Calu3 (cell line): ENCODE data around the gene GZMM. TPM values are rescaled to one million over a fixed set of nuclear protein-coding genes. Genes with fewer than 3 reads are reported as not detected.

Experiments
- BruUV-seq: library from RNA; stranded (reverse); fragments of 400-500 nt; replicated peaks from 2 replicates; lab custom pipeline; 2021; lab: Mats Ljungman, UMichigan
- CTCF ChIA-PET: fragments of 300-600 bp; sonication (Branson Sonifier 250); formaldehyde crosslinking; loops from one replicate; lab custom pipeline; 2022; ENCODE audit warnings: antibody characterized with exemption; lab: Charles Lee
- DNase-seq: peaks from one replicate; pipeline ENCODE4 v3.0.0; 2022
- H3K27ac Mint-ChIP-seq: one replicate; pipeline ENCODE4 v1.8.0; 2022; ENCODE audit warnings: mixed read lengths; ENCODE audit not compliant: unreplicated experiment
- H3K27me3 Mint-ChIP-seq: one replicate; pipeline ENCODE4 v1.8.0; 2022; ENCODE audit warnings: mixed read lengths; ENCODE audit not compliant: unreplicated experiment
- H3K36me3 Mint-ChIP-seq: one replicate; pipeline ENCODE4 v1.8.0; 2022; ENCODE audit warnings: mild to moderate bottlenecking, moderate library complexity, mixed read lengths; ENCODE audit not compliant: insufficient read depth, unreplicated experiment
- H3K4me1 Mint-ChIP-seq: one replicate; pipeline ENCODE4 v1.8.0; 2022; ENCODE audit warnings: mild to moderate bottlenecking, low read depth, mixed read lengths; ENCODE audit not compliant: unreplicated experiment
- H3K4me3 Mint-ChIP-seq: one replicate; pipeline ENCODE4 v1.8.0; 2022; ENCODE audit warnings: mild to moderate bottlenecking, low read depth, moderate library complexity, mixed read lengths; ENCODE audit not compliant: unreplicated experiment
- H3K9me3 Mint-ChIP-seq: one replicate; pipeline ENCODE4 v1.8.0; 2022; ENCODE audit warnings: low read depth, mixed read lengths; ENCODE audit not compliant: unreplicated experiment
- intact Hi-C: fragments of 100-400 bp; cut with micrococcal nuclease; formaldehyde crosslinking; loops from one replicate; pipeline ENCODE4 v1.10.0; 2022; ENCODE audit not compliant: unreplicated experiment
- total RNA-seq: library from RNA; stranded (reverse); gene quantifications from 2 replicates; pipeline ENCODE4 v1.2.3, GENCODE V29; 2022
- TF ChIP-seq, protein P1 (sequence below): fragments of 200-600 bp; IDR thresholded peaks from one replicate; pipeline ENCODE4 v1.8.0; 2022; ENCODE audit warnings: antibody characterized with exemption; ENCODE audit not compliant: unreplicated experiment

GZMM gene
- total RNA-seq, 1 experiment from 2014 or later, result not detected

DNA sequence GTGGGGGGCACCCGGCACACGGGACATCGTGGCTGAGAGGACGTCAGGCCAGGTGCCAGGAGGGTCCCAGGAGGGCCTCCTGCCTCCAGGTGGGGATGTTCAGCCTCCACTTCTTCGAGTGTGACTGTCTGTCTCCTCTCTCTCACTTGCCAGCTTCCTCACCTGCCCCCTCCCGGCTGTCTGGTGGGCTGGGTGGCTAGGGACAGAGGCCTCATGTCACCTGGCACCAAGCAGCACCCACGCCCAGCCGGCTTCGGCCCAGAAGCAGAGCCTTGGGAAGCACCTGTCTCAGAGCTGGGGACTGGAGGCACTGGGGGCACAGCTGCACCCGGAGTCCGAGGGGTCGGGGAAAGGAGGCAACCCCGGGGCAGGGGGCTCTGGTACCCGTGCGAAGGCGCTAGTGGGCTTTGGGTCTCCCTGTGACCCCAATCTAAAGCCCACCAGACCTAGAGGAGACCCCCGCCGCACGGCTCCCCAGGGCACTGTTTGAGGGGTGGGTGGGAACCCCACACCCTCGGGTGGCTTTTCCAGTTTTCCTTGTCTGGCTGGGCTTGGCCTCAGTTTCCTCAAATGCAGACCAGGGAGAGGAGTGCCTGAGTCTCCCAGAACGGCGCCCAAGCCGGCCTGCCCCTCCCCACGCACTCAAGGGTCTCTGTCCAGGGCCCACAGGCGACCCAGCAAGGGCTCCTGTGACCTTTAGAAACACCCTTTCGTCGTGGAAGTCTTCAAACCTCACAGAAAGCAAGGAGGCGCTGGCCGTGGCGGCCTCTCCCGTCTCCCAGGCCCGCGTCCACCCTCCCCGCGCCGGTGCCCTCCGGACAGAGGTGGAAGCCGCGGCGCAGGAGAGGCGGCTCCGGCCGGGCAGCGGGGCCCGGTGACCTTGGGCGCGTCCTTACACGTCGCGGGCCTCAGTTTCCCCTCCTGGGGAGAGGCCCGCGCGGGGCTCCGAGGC lies 45.2 kb downstream of the GZMM start:
- peaks cover 21% of the 10 kb centered on the region for H3K36me3 Mint-ChIP-seq
- CTCF ChIA-PET, result no interaction called here
- intact Hi-C loops, result no loop called here

DNA sequence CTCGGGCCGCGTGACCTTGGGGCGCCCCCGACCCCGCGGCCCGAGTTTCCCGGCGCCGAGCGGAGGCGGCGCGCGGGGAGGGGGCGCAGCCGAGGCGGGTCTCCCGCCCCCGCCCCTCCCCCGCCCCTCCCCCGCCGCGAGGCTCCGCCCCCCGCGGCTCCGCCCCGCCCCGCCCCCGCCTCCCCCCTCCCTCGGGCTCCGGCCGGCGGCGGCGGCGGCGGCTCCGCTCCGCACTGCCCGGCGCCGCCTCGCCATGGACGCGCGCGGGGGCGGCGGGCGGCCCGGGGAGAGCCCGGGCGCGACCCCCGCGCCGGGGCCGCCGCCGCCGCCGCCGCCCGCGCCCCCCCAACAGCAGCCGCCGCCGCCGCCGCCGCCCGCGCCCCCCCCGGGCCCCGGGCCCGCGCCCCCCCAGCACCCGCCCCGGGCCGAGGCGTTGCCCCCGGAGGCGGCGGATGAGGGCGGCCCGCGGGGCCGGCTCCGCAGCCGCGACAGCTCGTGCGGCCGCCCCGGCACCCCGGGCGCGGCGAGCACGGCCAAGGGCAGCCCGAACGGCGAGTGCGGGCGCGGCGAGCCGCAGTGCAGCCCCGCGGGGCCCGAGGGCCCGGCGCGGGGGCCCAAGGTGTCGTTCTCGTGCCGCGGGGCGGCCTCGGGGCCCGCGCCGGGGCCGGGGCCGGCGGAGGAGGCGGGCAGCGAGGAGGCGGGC lies 46.0 kb downstream of the GZMM start, which contains the start of gene HCN2:
Gene HCN2, plus strand, starts transcription at position 189 of the 703 bp plus-strand sequence. Its CDS starts 65 bp downstream, at position 254.
- no peak within 1 kb of the TSS for H3K4me3 Mint-ChIP-seq
- H3K4me1 Mint-ChIP-seq, result no peaks in the 10 kb centered on the region
- no peak within 1 kb of the TSS for H3K27ac Mint-ChIP-seq
- no peak for DNase-seq
- no peaks in the 10 kb centered on the region for H3K9me3 Mint-ChIP-seq
- H3K36me3 Mint-ChIP-seq, result peaks cover 18% of the 10 kb centered on the region
- peaks cover 41% of the 10 kb centered on the region for H3K27me3 Mint-ChIP-seq
- intact Hi-C loops, result no loop called here
- TF ChIP-seq, protein P1, sequence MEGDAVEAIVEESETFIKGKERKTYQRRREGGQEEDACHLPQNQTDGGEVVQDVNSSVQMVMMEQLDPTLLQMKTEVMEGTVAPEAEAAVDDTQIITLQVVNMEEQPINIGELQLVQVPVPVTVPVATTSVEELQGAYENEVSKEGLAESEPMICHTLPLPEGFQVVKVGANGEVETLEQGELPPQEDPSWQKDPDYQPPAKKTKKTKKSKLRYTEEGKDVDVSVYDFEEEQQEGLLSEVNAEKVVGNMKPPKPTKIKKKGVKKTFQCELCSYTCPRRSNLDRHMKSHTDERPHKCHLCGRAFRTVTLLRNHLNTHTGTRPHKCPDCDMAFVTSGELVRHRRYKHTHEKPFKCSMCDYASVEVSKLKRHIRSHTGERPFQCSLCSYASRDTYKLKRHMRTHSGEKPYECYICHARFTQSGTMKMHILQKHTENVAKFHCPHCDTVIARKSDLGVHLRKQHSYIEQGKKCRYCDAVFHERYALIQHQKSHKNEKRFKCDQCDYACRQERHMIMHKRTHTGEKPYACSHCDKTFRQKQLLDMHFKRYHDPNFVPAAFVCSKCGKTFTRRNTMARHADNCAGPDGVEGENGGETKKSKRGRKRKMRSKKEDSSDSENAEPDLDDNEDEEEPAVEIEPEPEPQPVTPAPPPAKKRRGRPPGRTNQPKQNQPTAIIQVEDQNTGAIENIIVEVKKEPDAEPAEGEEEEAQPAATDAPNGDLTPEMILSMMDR, result no peak
- no TSS peak for BruUV-seq
- CTCF ChIA-PET, result no interaction called here

More for the DNA sequence above, 45.2 kb downstream of the GZMM start:
- Mint-ChIP-seq H3K27ac (no peak overlapping the region), H3K27me3 (peaks cover 33% of the 10 kb centered on the region), H3K4me1 (no peaks in the 10 kb centered on the region), H3K4me3 (no peak overlapping the region), H3K9me3 (no peaks in the 10 kb centered on the region)
- DNase-seq, result peak; percentile 18
- TF ChIP-seq, protein P1, result no peak
- BruUV-seq, result no TSS peak

DNA sequence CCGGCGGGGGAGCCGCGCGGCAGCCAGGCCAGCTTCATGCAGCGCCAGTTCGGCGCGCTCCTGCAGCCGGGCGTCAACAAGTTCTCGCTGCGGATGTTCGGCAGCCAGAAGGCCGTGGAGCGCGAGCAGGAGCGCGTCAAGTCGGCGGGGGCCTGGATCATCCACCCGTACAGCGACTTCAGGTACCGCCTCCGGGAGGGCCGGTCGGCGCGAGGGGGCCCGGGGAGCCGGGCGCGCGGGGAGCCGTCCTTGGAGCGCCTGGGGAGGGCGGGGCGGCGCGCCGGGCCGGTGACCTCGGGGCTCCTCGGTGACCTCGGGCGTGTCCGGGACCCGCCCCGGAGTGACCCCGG lies 46.5 kb downstream of the GZMM start:
- Mint-ChIP-seq H3K27me3 (peaks cover 47% of the 10 kb centered on the region), H3K9me3 (no peaks in the 10 kb centered on the region), H3K4me3 (no peak overlapping the region), H3K36me3 (peaks cover 14% of the 10 kb centered on the region), H3K27ac (no peak overlapping the region), H3K4me1 (no peaks in the 10 kb centered on the region)
- intact Hi-C loops, result no loop called here
- DNase-seq, result no peak
- no TSS peak for BruUV-seq
- CTCF ChIA-PET, result no interaction called here
- TF ChIP-seq, protein P1, result no peak

DNA sequence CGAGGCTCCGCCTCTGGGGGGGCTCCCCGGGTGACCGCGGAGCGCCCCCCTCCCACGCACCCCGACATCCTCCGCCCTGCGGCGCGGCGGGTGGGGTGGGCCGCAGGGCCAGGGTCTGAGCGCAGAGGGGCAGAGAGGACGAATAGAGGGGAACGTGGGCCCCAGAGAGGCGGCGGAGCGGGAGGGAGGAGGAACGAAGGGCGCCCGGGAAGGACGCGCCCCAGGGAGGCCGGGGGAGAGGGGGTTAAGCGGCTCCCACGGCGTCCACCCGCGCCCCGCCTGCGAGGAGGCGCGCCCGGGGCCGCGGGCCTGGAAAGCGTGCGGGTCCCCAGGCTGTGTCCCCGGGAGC lies 46.9 kb downstream of the GZMM start:
- H3K4me1 Mint-ChIP-seq, result no peaks in the 10 kb centered on the region
- CTCF ChIA-PET, result no interaction called here
- H3K9me3 Mint-ChIP-seq, result no peaks in the 10 kb centered on the region
- DNase-seq, result no peak
- H3K27ac Mint-ChIP-seq, result no peak overlapping the region
- TF ChIP-seq, protein P1, result no peak
- H3K36me3 Mint-ChIP-seq, result peaks cover 10% of the 10 kb centered on the region
- no peak overlapping the region for H3K4me3 Mint-ChIP-seq
- H3K27me3 Mint-ChIP-seq, result peaks cover 50% of the 10 kb centered on the region
- BruUV-seq, result no TSS peak
- intact Hi-C loops, result no loop called here
